GM18507 (cell line): ENCODE measurements around the gene GATA3.

Source experiments
- DNase-seq: peaks from one replicate; pipeline ENCODE4 v3.0.0; 2011; ENCODE audit warnings: low read depth; ENCODE audit not compliant: insufficient read length; ENCODE audit errors: extremely low spot score
- FAIRE-seq: peaks from 2 replicates; lab custom pipeline; 2011; peaks lifted over from hg19 to GRCh38; lab: Jason Lieb, UNC

GATA3 gene

GRCh38 chr10:8121201-8121890, 66.9 kb downstream of the GATA3 start:
- DNase-seq (no peak), FAIRE-seq (no peak)

GRCh38 chr10:8122611-8123369, 68.3 kb downstream of the GATA3 start:
- DNase-seq (no peak), FAIRE-seq (no peak)

- DNase-seq: no peak
- no peak for FAIRE-seq
These were observed 69.9 kb downstream of the GATA3 start for GRCh38 chr10:8124436-8124835.
